HCT116 (cell line): ENCODE results near the gene MRPL41. TPM values are rescaled to one million over a fixed set of nuclear protein-coding genes. Genes with fewer than 3 reads are reported as not detected.
"Not testable (repeated sequence)": the region's sequence is repeated elsewhere in the genome, so short reads cannot be mapped to it uniquely, and the experiment has no call there.

ENCODE experiments used
- ATAC-seq: fragments of 200-7000 bp; cut with Tn5 transposase; 2 replicates; pipeline ENCODE4 v1.9.1; 2020; ENCODE audit warnings: mild to moderate bottlenecking, moderate library complexity
- BruUV-seq: library from RNA; stranded (reverse); fragments of 400-500 nt; replicated peaks from 2 replicates; lab custom pipeline; 2021; lab: Mats Ljungman, UMichigan
- CTCF ChIA-PET: fragments of 300-600 bp; sonication (Branson Sonifier 250); formaldehyde crosslinking; loops from one replicate; lab custom pipeline; 2021; ENCODE audit warnings: antibody characterized with exemption; lab: Charles Lee
- POLR2A ChIA-PET: fragments of 300-600, 350-600 bp; sonication (Branson Sonifier 250); formaldehyde crosslinking; loops from one replicate; lab custom pipeline; 2021; ENCODE audit warnings: antibody characterized with exemption; lab: Charles Lee
- RAD21 ChIA-PET, 2 experiments: fragments of 300-600 bp; sonication (Branson Sonifier 250); formaldehyde crosslinking; loops; one replicate each; lab custom pipeline; 2023; ENCODE audit warnings: low total read pairs in 2 of 2; ENCODE audit not compliant: uncharacterized antibody in 2 of 2, unreplicated experiment in 2 of 2, low non-redundant PET in 1 of 2; lab: Charles Lee
- DNase-seq: peaks from one replicate; pipeline ENCODE4 v3.0.0-alpha.2; 2010; ENCODE audit warnings: low read depth, low spot score
- H2AFZ ChIP-seq: fragments of 200-600 bp; shearing (Covaris generic), sonication (generic); 2 replicates; pipeline ENCODE4 v1.6.1; 2017; ENCODE audit warnings: low read depth, mixed run types, mixed read lengths, antibody characterized with exemption, low read length; ENCODE audit not compliant: poor library complexity, severe bottlenecking
- H3K27ac ChIP-seq: 2 replicates; pipeline ENCODE4 v1.5.1; 2012; ENCODE audit warnings: low read depth, low read length
- H3K27me3 ChIP-seq: fragments of 200-600 bp; sonication (generic); 2 replicates; pipeline ENCODE4 v1.6.1; 2016; ENCODE audit warnings: mixed run types, low read length, mixed read lengths; ENCODE audit not compliant: insufficient read depth
- H3K36me3 ChIP-seq, 2 experiments: fragments of 200-500 bp in 1 of 2; fragments of 200-600 bp in 1 of 2; sonication (Bioruptor generic) in 1 of 2; sonication (generic) in 1 of 2; 2 replicates each; pipeline versions ENCODE4 v1.5.1 to v1.6.1; 2014 to 2016; ENCODE audit warnings: low read length in 2 of 2, inconsistent platforms in 1 of 2, mixed read lengths in 1 of 2, mixed run types in 1 of 2; ENCODE audit not compliant: insufficient read depth in 2 of 2, control insufficient read depth in 1 of 2
- H3K4me1 ChIP-seq, 2 experiments: fragments of 200-600 bp in 1 of 2; sonication (generic) in 1 of 2; 2 replicates each; pipeline versions ENCODE4 v1.5.1 to v1.6.1; 2012 to 2017; ENCODE audit warnings: low read length in 2 of 2, inconsistent platforms in 1 of 2, mild to moderate bottlenecking in 1 of 2, mixed read lengths in 1 of 2, mixed run types in 1 of 2, moderate library complexity in 1 of 2; ENCODE audit not compliant: insufficient read depth in 2 of 2, control insufficient read depth in 1 of 2
- H3K4me2 ChIP-seq: fragments of 200-600 bp; sonication (generic); 2 replicates; pipeline ENCODE4 v1.6.1; 2017; ENCODE audit warnings: mixed run types, low read length, mixed read lengths
- H3K4me3 ChIP-seq, 2 experiments: fragments of 200-600 bp in 1 of 2; sonication (generic) in 1 of 2; replicated peaks in 1 of 2; 2 replicates each; pipeline ENCODE4 v1.5.1; 2011 to 2016; ENCODE audit warnings: low read length in 2 of 2, control low read depth in 1 of 2, low read depth in 1 of 2, mild to moderate bottlenecking in 1 of 2, mixed read lengths in 1 of 2, mixed run types in 1 of 2
- H3K79me2 ChIP-seq: fragments of 200-600 bp; sonication (generic); 2 replicates; pipeline ENCODE4 v1.6.1; 2017; ENCODE audit warnings: mild to moderate bottlenecking, mixed run types, low read length, moderate library complexity, mixed read lengths; ENCODE audit not compliant: insufficient read depth
- H3K9ac ChIP-seq: fragments of 200-600 bp; sonication (generic); 2 replicates; pipeline ENCODE4 v1.6.1; 2016; ENCODE audit warnings: low read length, mixed read lengths
- H3K9me2 ChIP-seq: fragments of 200-600 bp; sonication (generic), shearing (Covaris generic); 2 replicates; pipeline ENCODE4 v1.6.1; 2017; ENCODE audit warnings: mixed run types, mild to moderate bottlenecking, moderate library complexity; ENCODE audit not compliant: insufficient read depth
- H3K9me3 ChIP-seq, 2 experiments: fragments of 200-500 bp in 1 of 2; fragments of 200-600 bp in 1 of 2; sonication (Bioruptor generic) in 1 of 2; sonication (generic) in 1 of 2; 2 replicates each; pipeline ENCODE4 v1.6.1; 2014 to 2017; ENCODE audit warnings: low read length in 2 of 2, mixed read lengths in 2 of 2, inconsistent platforms in 1 of 2, low read depth in 1 of 2, mild to moderate bottlenecking in 1 of 2, mixed run types in 1 of 2, moderate library complexity in 1 of 2; ENCODE audit not compliant: control insufficient read depth in 1 of 2, insufficient read depth in 1 of 2
- H4K20me1 ChIP-seq: fragments of 200-600 bp; sonication (generic), shearing (Covaris generic); 2 replicates; pipeline ENCODE4 v1.6.1; 2017; ENCODE audit warnings: mixed run types, mild to moderate bottlenecking, moderate library complexity; ENCODE audit not compliant: insufficient read depth
- CEBPB ChIP-seq: IDR thresholded peaks from 2 replicates; pipeline ENCODE4 v1.6.1; 2012; ENCODE audit warnings: low read depth
- EGR1 ChIP-seq: IDR thresholded peaks from 2 replicates; pipeline ENCODE4 v1.6.1; 2012; ENCODE audit warnings: low read depth
- ELF1 ChIP-seq: IDR thresholded peaks from 2 replicates; pipeline ENCODE4 v1.6.1; 2012; ENCODE audit warnings: low read depth, borderline replicate concordance
- EZH2 ChIP-seq: fragments of 200-600 bp; sonication (generic); IDR thresholded peaks from 2 replicates; pipeline ENCODE4 v1.6.1; 2017; ENCODE audit warnings: antibody characterized with exemption, mixed run types
- FOSL1 ChIP-seq: IDR thresholded peaks from 2 replicates; pipeline ENCODE4 v1.6.1; 2012; ENCODE audit warnings: low read depth
- POLR2AphosphoS5 ChIP-seq: IDR thresholded peaks from 2 replicates; pipeline ENCODE4 v1.6.1; 2011; ENCODE audit warnings: mild to moderate bottlenecking, low read depth, low read length, moderate library complexity
- RAD21 ChIP-seq: IDR thresholded peaks from 2 replicates; pipeline ENCODE4 v1.6.1; 2012; ENCODE audit warnings: low read depth, mild to moderate bottlenecking
- SP1 ChIP-seq: IDR thresholded peaks from 2 replicates; pipeline ENCODE4 v1.6.1; 2012; ENCODE audit warnings: low read depth
- TCF7L2 ChIP-seq: IDR thresholded peaks from 2 replicates; pipeline ENCODE4 v1.7.0; 2011; ENCODE audit warnings: borderline replicate concordance, inconsistent platforms; ENCODE audit not compliant: insufficient read depth, insufficient read length; ENCODE audit errors: extremely low read depth
- intact Hi-C: fragments of 100-400 bp; cut with micrococcal nuclease; formaldehyde crosslinking; loops from 2 replicates; pipeline ENCODE4 v1.10.0; 2022
- total RNA-seq: library from RNA; stranded (reverse); gene quantifications from one replicate; pipeline ENCODE4 v1.2.1, GENCODE V29; 2021; ENCODE audit not compliant: unreplicated experiment
- TF ChIP-seq, protein P1 (sequence below): IDR thresholded peaks from 2 replicates; pipeline ENCODE4 v1.6.1; 2011; ENCODE audit warnings: mild to moderate bottlenecking, low read length, moderate library complexity; ENCODE audit not compliant: insufficient replicate concordance; ENCODE audit errors: extremely low read depth
- TF ChIP-seq, protein P2 (sequence below): IDR thresholded peaks from 2 replicates; pipeline ENCODE4 v1.6.1; 2012; ENCODE audit warnings: low read depth
- TF ChIP-seq, protein P3 (sequence below), 3 experiments: fragments of 200-600 bp in 1 of 3; sonication (generic) in 1 of 3; IDR thresholded peaks in 2 of 3; conservative IDR thresholded peaks in 1 of 3; 2 replicates each; pipeline ENCODE4 v1.5.1; 2012 to 2017; ENCODE audit warnings: low read depth in 2 of 3, low read length in 2 of 3, antibody characterized with exemption in 1 of 3, borderline replicate concordance in 1 of 3, control low read depth in 1 of 3, mild to moderate bottlenecking in 1 of 3, mixed read lengths in 1 of 3, mixed run types in 1 of 3, moderate library complexity in 1 of 3; ENCODE audit not compliant: insufficient read depth in 1 of 3

Gene MRPL41
- total RNA-seq, 1 experiment from 2014 or later, result 69.5 TPM

DNA sequence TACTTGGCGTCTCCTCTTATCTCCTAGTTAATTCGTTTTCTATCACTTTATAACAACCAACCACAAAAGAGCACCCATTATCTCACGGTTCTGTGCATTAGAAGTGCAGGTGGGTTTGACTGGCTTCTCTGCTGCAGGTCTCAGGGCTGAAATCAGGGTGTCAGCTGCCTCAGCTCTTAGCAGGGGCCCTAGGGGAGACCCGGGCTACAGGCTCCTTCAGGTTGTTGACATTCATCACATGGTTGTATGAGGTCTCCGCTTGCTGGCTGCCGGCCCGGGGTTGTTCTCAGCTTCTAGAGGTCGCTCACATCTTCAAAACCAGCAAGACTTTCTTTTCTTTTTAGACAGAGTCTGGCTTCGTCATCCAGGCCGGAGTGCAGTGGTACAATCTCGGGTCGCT lies 41.5 kb downstream of the MRPL41 start:
- Histone ChIP-seq H3K27me3 (no peaks in the 10 kb centered on the region), H3K4me2 (no peak overlapping the region), H3K4me1 (peaks cover 11 to 24% of the 10 kb centered on the region in 2 experiments; a peak in 2 of 4 replicates), H3K9ac (no peak overlapping the region), H2AFZ (no peak overlapping the region), H4K20me1 (no peaks in the 10 kb centered on the region), H3K9me3 (no peaks in the 10 kb centered on the region), H3K9me2 (no peaks in the 10 kb centered on the region), H3K27ac (no peak overlapping the region), H3K79me2 (peaks cover 17% of the 10 kb centered on the region), H3K36me3 (peaks cover 0 to 11% of the 10 kb centered on the region in 2 experiments; a peak in 1 of 4 replicates), H3K4me3 (no peak overlapping the region)
- no peak for ATAC-seq
- POLR2A ChIA-PET, result no interaction called here
- intact Hi-C loops, result no loop called here
- no peak for DNase-seq
- RAD21 ChIA-PET, result no interaction called here
- no peak for TF ChIP-seq EZH2
- TF ChIP-seq FOSL1, result no peak
- no peak for TF ChIP-seq RAD21
- TF ChIP-seq, protein P1, sequence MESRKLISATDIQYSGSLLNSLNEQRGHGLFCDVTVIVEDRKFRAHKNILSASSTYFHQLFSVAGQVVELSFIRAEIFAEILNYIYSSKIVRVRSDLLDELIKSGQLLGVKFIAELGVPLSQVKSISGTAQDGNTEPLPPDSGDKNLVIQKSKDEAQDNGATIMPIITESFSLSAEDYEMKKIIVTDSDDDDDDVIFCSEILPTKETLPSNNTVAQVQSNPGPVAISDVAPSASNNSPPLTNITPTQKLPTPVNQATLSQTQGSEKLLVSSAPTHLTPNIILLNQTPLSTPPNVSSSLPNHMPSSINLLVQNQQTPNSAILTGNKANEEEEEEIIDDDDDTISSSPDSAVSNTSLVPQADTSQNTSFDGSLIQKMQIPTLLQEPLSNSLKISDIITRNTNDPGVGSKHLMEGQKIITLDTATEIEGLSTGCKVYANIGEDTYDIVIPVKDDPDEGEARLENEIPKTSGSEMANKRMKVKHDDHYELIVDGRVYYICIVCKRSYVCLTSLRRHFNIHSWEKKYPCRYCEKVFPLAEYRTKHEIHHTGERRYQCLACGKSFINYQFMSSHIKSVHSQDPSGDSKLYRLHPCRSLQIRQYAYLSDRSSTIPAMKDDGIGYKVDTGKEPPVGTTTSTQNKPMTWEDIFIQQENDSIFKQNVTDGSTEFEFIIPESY, result no peak
- TF ChIP-seq CEBPB, result no peak
- TF ChIP-seq, protein P2, sequence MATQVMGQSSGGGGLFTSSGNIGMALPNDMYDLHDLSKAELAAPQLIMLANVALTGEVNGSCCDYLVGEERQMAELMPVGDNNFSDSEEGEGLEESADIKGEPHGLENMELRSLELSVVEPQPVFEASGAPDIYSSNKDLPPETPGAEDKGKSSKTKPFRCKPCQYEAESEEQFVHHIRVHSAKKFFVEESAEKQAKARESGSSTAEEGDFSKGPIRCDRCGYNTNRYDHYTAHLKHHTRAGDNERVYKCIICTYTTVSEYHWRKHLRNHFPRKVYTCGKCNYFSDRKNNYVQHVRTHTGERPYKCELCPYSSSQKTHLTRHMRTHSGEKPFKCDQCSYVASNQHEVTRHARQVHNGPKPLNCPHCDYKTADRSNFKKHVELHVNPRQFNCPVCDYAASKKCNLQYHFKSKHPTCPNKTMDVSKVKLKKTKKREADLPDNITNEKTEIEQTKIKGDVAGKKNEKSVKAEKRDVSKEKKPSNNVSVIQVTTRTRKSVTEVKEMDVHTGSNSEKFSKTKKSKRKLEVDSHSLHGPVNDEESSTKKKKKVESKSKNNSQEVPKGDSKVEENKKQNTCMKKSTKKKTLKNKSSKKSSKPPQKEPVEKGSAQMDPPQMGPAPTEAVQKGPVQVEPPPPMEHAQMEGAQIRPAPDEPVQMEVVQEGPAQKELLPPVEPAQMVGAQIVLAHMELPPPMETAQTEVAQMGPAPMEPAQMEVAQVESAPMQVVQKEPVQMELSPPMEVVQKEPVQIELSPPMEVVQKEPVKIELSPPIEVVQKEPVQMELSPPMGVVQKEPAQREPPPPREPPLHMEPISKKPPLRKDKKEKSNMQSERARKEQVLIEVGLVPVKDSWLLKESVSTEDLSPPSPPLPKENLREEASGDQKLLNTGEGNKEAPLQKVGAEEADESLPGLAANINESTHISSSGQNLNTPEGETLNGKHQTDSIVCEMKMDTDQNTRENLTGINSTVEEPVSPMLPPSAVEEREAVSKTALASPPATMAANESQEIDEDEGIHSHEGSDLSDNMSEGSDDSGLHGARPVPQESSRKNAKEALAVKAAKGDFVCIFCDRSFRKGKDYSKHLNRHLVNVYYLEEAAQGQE, result no peak
- TF ChIP-seq ELF1, result no peak
- TF ChIP-seq TCF7L2, result no peak
- TF ChIP-seq, protein P3, sequence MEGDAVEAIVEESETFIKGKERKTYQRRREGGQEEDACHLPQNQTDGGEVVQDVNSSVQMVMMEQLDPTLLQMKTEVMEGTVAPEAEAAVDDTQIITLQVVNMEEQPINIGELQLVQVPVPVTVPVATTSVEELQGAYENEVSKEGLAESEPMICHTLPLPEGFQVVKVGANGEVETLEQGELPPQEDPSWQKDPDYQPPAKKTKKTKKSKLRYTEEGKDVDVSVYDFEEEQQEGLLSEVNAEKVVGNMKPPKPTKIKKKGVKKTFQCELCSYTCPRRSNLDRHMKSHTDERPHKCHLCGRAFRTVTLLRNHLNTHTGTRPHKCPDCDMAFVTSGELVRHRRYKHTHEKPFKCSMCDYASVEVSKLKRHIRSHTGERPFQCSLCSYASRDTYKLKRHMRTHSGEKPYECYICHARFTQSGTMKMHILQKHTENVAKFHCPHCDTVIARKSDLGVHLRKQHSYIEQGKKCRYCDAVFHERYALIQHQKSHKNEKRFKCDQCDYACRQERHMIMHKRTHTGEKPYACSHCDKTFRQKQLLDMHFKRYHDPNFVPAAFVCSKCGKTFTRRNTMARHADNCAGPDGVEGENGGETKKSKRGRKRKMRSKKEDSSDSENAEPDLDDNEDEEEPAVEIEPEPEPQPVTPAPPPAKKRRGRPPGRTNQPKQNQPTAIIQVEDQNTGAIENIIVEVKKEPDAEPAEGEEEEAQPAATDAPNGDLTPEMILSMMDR (IDR thresholded peaks at IDR 0.05 in 2 of 3, conservative IDR thresholded peaks at IDR 0.05 in 1 of 3; ENCODE audit: borderline replicate concordance in 1 of 3, insufficient read depth in 1 of 3, low read depth in 2 of 3, low read length in 2 of 3), result no peak
- TF ChIP-seq POLR2AphosphoS5, result no peak
- TF ChIP-seq SP1, result no peak
- no peak for TF ChIP-seq EGR1
- BruUV-seq, result no TSS peak
- CTCF ChIA-PET, result no interaction called here

DNA sequence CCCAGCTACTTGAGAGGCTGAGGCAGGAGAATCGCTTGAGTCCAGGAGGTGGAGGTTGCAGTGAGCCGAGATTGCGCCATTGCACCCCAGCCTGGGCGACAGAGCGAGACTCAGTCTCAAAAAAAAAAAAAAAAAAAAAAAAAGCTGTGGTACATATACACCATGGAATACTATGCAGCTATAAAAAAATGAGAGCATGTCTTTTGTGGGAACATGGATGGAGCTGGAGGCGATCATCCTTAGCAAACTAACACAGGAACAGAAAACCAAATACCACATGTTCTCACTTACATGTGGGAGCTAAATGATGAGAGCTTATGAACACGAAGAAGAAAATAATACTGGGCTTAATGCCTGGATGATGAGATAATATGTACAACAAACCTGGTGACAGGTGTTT lies 44.9 kb downstream of the MRPL41 start:
- CTCF ChIA-PET, H3K4me2 ChIP-seq, ATAC-seq: not testable (repeated sequence)

More for the DNA sequence above, 44.9 kb downstream of the MRPL41 start:
- intact Hi-C loops, H3K9me2 ChIP-seq, BruUV-seq, H3K9ac ChIP-seq, DNase-seq, H3K9me3 ChIP-seq, H4K20me1 ChIP-seq, H3K79me2 ChIP-seq, H2AFZ ChIP-seq, H3K27me3 ChIP-seq, H3K36me3 ChIP-seq, H3K27ac ChIP-seq, H3K4me3 ChIP-seq: not testable (repeated sequence)
- RAD21 ChIA-PET, result interaction anchor here (0.6 to 0.7 kb wide), 2 partner anchors 14 to 59 kb away, joined by 4 to 5 read pairs; no protein-coding TSS in a partner anchor
- peaks cover 2 to 13% of the 10 kb centered on the region in 2 experiments; a peak in 2 of 4 replicates for H3K4me1 ChIP-seq
- POLR2A ChIA-PET, result interaction anchor here (2.2 kb wide), 1 partner anchor 8 kb away, joined by 6 read pairs; the partner anchor contains the start of gene ARRDC1
